Middle frontal gyrus (tissue), 1 donor: Measurements from ENCODE around the gene C11orf52.

Source experiments
- DNase-seq: peaks from one replicate; pipeline ENCODE4 v3.0.0-alpha.2; 2015; ENCODE audit warnings: low spot score; ENCODE audit errors: extremely low spot score

The C11orf52 gene

GRCh38 chr11:111937844-111938243 is 19.1 kb downstream of the C11orf52 start:
- no peak for DNase-seq

GRCh38 chr11:111938687-111939160 is 20.0 kb downstream of the C11orf52 start:
- DNase-seq, result no peak

- no peak for DNase-seq
These were observed 21.3 kb downstream of the C11orf52 start for GRCh38 chr11:111939836-111940604.

GRCh38 chr11:111941963-111942362 is 23.2 kb downstream of the C11orf52 start:
- DNase-seq, result no peak

GRCh38 chr11:111942829-111943228 is 24.1 kb downstream of the C11orf52 start:
- DNase-seq, result no peak

GRCh38 chr11:111944139-111944538 is 25.4 kb downstream of the C11orf52 start:
- DNase-seq, result no peak

- DNase-seq, result no peak
These were observed 25.9 kb downstream of the C11orf52 start for GRCh38 chr11:111944651-111945051.

GRCh38 chr11:111945198-111945597 is 26.5 kb downstream of the C11orf52 start:
- no peak for DNase-seq

GRCh38 chr11:111946499-111946898 is 27.8 kb downstream of the C11orf52 start:
- DNase-seq, result no peak

- no peak for DNase-seq
These were observed 28.4 kb downstream of the C11orf52 start for GRCh38 chr11:111947143-111947542.

GRCh38 chr11:111949519-111950426 is 31.1 kb downstream of the C11orf52 start:
- DNase-seq, result no peak

- DNase-seq, result no peak
These were observed 32.9 kb downstream of the C11orf52 start for GRCh38 chr11:111951565-111951964.

- DNase-seq, result no peak
These were observed 35.4 kb downstream of the C11orf52 start for GRCh38 chr11:111954154-111954553.

GRCh38 chr11:111957663-111958444 is 39.1 kb downstream of the C11orf52 start:
- no peak for DNase-seq

GRCh38 chr11:111960916-111961315 is 42.2 kb downstream of the C11orf52 start:
- no peak for DNase-seq

- no peak for DNase-seq
These were observed 42.9 kb downstream of the C11orf52 start for GRCh38 chr11:111961389-111962300.

GRCh38 chr11:111963931-111964340 is 45.2 kb downstream of the C11orf52 start:
- no peak for DNase-seq

- DNase-seq, result no peak
These were observed 48.0 kb downstream of the C11orf52 start for GRCh38 chr11:111966678-111967077.

- DNase-seq, result no peak
These were observed 48.9 kb downstream of the C11orf52 start for GRCh38 chr11:111967649-111968048.

GRCh38 chr11:111969344-111969743 is 50.6 kb downstream of the C11orf52 start:
- DNase-seq, result no peak
